UCSD-AML1 (cell line): ENCODE data around the gene SLC7A8.

Experiments
- DNase-seq: peaks from one replicate; lab custom pipeline; 2025; ENCODE audit not compliant: unreplicated experiment; lab: John Stamatoyannopoulos, UW

Gene SLC7A8

GRCh38 chr14:23160924-23161522 lies 22.4 kb downstream of the SLC7A8 start:
- DNase-seq: peak; percentile 43

DNA sequence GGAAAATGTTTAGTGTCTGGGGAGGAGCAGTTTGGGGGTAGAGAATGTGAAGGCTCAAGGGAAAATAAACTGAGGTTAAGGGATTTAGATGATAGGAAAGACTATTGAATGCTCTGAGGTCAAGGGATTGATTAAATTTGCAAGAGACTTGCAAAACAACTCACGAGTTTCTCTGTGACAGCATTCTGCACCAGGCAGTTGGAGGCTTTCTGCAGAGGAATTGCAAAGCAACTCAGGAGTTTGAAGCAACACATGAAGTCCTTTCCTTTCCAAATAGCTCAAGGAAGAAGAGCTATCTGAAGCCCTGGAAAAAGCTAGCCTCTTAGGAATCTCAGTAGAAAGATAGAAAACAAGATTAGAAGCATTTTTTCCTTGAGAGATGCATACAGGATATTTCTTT lies 23.9 kb downstream of the SLC7A8 start:
- DNase-seq: no peak

- DNase-seq: no peak
Measured at GRCh38 chr14:23158779-23159178, 24.7 kb downstream of the SLC7A8 start.

DNA sequence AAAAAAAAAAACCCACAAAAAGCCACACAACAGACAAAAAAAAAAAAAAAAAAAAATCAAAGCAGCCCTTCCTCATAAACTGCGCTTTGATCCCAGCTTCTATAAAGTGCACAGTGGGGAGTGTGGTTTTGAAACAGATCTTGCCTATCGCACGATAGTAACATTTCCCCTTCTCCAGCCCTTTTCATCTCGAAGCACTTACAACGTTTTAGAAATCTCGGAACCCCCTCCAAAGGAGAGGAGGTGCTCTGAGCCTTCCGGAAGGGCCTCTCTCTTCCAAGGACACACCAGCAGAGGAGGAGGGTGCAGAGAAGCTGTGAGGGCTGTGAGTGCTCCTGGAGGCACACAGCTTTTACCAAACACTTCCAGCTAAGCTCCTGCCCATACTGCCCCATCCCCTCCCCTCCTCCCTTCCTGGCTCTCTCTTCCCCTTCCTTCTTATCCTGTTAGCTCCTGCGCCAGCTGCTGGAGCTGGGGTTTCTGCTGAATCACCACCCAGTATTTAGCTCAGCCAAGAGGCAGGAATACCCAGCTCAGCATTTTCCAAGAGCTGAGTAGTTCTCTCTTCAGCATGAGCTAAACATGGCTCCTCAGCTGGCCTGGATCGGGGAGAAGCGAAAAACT lies 28.4 kb downstream of the SLC7A8 start:
- DNase-seq: peak; percentile 49

GRCh38 chr14:23153851-23154796 lies 29.3 kb downstream of the SLC7A8 start:
- DNase-seq: peak; percentile 59

DNA sequence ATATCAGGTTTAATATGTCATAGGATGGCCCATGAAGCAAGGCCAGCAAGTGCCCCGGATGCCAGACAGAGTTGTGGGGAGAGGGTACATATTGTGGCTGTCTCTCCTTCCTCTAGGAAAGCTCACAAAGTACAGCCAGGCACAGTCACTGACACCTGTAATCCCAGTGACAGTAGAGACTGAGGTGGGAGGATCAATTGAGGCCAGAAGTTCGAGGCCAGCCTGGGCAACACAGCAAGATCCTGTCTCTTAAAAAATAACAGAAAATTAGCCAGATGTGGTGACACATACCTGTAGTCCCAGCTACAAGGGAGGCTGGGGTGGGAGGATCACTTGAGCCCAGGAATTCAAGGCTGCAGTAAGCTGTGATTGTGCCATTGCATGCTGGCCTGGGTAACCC lies 32.1 kb downstream of the SLC7A8 start:
- no peak for DNase-seq

GRCh38 chr14:23149745-23150144 lies 33.7 kb downstream of the SLC7A8 start:
- DNase-seq: no peak

DNA sequence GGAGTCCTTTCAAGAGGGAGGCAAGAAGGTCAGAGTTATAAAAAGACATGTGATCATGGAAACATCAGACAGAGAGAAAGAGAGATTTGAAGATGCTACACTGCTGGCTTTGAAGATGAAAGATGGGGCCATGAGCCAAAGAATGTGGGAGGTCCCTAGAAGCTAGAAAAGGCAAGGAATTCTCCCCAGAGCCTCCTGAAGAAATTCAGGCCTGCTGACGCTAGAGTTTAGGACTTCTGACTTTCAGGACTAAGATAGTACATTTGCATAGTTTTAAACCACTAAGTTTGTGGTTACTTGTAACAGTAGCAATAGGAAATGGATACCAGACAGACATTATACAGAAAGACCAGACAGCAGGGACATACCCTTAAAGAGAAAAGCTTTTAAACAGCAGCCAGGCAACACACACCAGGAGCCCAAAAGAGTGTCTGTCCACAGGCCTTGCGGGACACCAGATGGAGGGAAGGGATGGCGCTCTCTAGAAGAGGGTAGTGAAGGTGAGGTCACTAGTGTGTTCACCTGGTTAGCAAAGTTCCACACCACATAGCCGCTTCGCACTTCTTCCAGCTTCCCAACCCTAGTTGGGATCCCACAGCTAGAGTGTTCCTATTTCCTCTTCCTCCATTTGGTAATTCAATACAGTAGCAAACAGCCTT lies 34.7 kb downstream of the SLC7A8 start:
- DNase-seq: no peak

DNA sequence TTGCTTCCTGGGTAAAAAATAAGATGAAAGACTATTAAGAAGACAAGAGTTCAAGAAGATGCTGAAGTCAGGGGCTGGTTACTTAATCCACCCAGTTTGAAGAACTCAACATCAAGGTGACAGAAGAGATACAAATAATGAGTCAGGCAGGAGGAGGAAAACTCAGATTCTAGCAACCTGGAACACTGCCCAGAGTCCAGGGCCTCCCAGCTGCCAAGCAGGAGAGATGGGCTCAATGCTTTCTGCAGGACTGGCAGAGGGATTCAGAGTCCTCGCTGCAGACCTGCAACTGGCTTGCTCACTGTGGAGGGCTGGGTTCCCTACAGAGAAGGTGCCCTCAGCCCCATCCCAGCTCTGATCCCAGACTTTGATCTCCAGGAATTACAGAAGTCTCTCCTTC lies 35.8 kb downstream of the SLC7A8 start:
- no peak for DNase-seq

DNA sequence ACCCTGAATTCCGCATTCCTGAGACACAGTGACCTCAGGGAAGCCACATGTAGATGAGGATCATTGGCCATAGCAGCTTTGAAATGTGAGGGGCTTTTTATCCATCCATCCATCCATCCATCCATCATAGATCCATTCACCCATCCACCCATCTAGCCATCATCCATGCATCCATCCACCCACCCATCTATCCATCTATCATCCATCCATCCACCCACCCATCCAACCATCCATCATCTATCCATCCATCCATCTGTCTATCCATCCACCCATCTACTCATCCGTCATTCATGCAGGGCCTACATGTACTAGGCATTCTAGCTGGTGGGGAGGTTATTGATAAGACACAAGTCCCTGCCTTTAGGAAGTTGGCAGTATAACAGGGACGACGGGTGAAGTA lies 36.5 kb downstream of the SLC7A8 start:
- DNase-seq: no peak

- no peak for DNase-seq
Measured at GRCh38 chr14:23146351-23146910, 37.0 kb downstream of the SLC7A8 start.

GRCh38 chr14:23145794-23146350 lies 37.6 kb downstream of the SLC7A8 start:
- DNase-seq: no peak

GRCh38 chr14:23143911-23144310 lies 39.5 kb downstream of the SLC7A8 start:
- DNase-seq: no peak

DNA sequence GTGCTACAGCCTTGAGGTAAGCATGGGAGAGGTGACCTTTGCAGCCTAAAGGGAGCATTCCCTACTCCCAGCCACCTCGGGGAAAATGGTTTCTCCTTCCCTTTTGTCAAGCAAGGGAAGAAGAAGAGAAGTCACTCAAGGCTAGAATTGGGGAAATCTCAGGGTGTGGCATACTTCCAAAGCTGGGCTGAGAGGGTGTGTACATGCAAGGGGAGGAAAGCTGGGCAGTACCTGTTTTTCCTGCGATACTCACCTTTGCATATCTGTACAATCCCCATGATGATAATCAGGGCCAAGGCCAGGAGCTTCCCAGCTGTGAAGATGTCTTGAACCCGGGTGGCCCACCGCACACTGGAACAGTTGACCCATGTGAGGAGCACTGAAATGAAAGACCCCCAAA lies 40.6 kb downstream of the SLC7A8 start:
- DNase-seq: no peak

- DNase-seq: no peak
Measured at GRCh38 chr14:23141706-23142444, 41.6 kb downstream of the SLC7A8 start.

DNA sequence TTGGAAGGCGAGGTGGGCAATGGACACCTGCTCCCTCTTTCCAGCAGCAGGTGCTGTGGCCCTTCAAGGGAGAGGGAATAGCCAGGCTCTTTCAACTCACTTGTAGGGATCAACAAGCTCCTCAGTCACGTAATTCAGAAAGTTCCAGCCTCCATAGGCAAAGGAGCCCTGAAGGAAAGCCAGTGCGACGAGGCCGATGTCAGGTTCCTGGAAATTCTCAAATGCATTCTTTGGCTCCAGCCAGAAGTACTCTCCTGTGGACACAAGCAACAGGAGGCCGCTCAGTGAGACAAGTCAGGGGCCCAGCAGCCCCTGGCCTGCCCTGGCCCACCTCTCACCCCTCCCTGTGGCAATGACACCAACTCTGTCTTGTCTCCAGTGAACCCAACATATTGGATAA lies 43.1 kb downstream of the SLC7A8 start:
- DNase-seq: no peak

- no peak for DNase-seq
Measured at GRCh38 chr14:23139874-23140273, 43.6 kb downstream of the SLC7A8 start.

DNA sequence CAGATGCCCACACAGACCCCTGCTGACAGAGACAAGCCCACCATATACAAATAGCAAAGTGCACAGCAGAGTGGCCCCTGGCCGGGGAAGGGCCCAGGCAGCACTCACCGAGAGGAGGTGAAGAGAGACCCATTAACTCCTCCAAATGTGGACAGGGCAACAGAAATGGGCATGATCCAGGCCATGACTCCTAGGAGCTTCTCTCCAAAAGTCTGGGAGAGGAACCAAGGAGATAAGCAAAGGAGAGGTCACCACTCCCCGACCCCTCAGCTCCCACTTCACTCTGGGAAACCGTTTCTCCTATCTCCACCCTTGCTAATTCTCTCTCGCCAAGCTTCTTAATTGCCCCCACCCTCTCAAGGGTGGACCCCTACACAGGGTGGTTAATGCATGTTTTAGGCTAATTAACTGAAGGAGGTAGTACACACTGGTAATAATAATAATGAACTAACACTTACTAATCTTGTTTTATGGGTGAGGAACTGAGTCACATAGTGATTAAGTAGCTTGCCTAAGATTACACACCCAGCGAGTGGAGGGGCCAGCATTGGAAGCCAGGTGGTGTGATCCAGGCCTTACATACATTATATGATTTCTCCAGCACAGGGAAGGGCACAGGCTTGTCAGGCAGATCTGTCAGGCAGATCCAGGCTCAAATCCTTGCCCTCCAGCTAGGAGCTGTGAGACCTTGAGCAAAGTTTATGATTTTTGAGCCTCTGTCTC lies 45.5 kb downstream of the SLC7A8 start:
- DNase-seq: no peak

- DNase-seq: no peak
Measured at GRCh38 chr14:23137192-23137812, 46.2 kb downstream of the SLC7A8 start.
